Mucosa of descending colon (tissue), 3 donors: Measurements from ENCODE around the gene TMEM132E. TPM values are rescaled to one million over a fixed set of nuclear protein-coding genes. Genes with fewer than 3 reads are reported as not detected.

Source experiments
- ATAC-seq: fragments of 200-7000 bp; cut with Tn5 transposase; one replicate; pipeline ENCODE4 v1.9.1; 2020; ENCODE audit warnings: mild to moderate bottlenecking, moderate library complexity
- DNase-seq, 3 donors: peaks; one replicate each; pipeline ENCODE4 v3.0.0-alpha.2; 2020
- H3K36me3 ChIP-seq: fragments of 200-600 bp; one replicate; pipeline ENCODE4 v1.8.0; 2021; ENCODE audit warnings: low read depth, mild to moderate bottlenecking
- H3K4me1 ChIP-seq: fragments of 200-600 bp; one replicate; pipeline ENCODE4 v1.8.0; 2021; ENCODE audit warnings: low read depth, mild to moderate bottlenecking
- H3K4me3 ChIP-seq: fragments of 200-600 bp; one replicate; pipeline ENCODE4 v1.8.0; 2021; ENCODE audit warnings: mild to moderate bottlenecking
- H3K9me3 ChIP-seq: fragments of 200-600 bp; one replicate; pipeline ENCODE4 v1.8.0; 2021; ENCODE audit warnings: mild to moderate bottlenecking
- CTCF ChIP-seq: fragments of 200-600 bp; IDR thresholded peaks from one replicate; pipeline ENCODE4 v1.8.0; 2022; ENCODE audit warnings: antibody characterized with exemption, mild to moderate bottlenecking
- intact Hi-C, 2 donors: fragments of 100-400 bp; cut with DNase I in 1 of 2; cut with micrococcal nuclease in 1 of 2; formaldehyde crosslinking; loops; one replicate each; pipeline versions ENCODE4 v1.11.0 to v1.11.1; 2022; cut with DNase I, micrococcal nuclease
- total RNA-seq, 3 donors: library from RNA; stranded (reverse); fragmentation: NEBNext Ultra II Directional in 2 of 3; extraction: Animal tissue kit (Norgen Biotek cat#: 25700) in 2 of 3; gene quantifications; one replicate each; pipeline versions ENCODE4 v1.2.1 to v1.2.4, GENCODE V29; 2021 to 2023
- donor health status: DM: no; HTN: no; CAD: no; lungs with moderate emphysema.
- donor health status: DM: no; HTN: no; CAD: no.
- donor health status: DM: no; HTN: yes; CAD: no.

TMEM132E gene
- total RNA-seq, 3 donors from 2014 or later = 0.10 to 0.13 TPM; not detected in 1

- no peak overlapping the region for H3K4me3 ChIP-seq
- no peak for TF ChIP-seq CTCF
- H3K4me1 ChIP-seq = no peaks in the 10 kb centered on the region
- H3K9me3 ChIP-seq = no peaks in the 10 kb centered on the region
- no peak for DNase-seq
- intact Hi-C loops = loop anchor here (10.0 kb wide), 1 partner anchor 209 kb away; no protein-coding TSS in a partner anchor
- H3K36me3 ChIP-seq = no peaks in the 10 kb centered on the region
- ATAC-seq = no peak
Measured at GRCh38 chr17:34633351-34633750, 54.0 kb downstream of the TMEM132E start.

GRCh38 chr17:34633760-34634159 lies 54.4 kb downstream of the TMEM132E start:
- Histone ChIP-seq H3K4me1 (no peaks in the 10 kb centered on the region), H3K36me3 (no peaks in the 10 kb centered on the region), H3K9me3 (no peaks in the 10 kb centered on the region), H3K4me3 (no peak overlapping the region)
- no peak for ATAC-seq
- no peak for DNase-seq
- intact Hi-C loops = loop anchor here (10.0 kb wide), 1 partner anchor 209 kb away; no protein-coding TSS in a partner anchor
- no peak for TF ChIP-seq CTCF

- H3K36me3 ChIP-seq = no peaks in the 10 kb centered on the region
- no peak overlapping the region for H3K4me3 ChIP-seq
- H3K9me3 ChIP-seq = no peaks in the 10 kb centered on the region
- DNase-seq (no peak), ATAC-seq (peak; percentile 32)
- TF ChIP-seq CTCF = no peak
- intact Hi-C loops = loop anchor here (10.0 kb wide), 1 partner anchor 210 kb away; no protein-coding TSS in a partner anchor
- H3K4me1 ChIP-seq = no peaks in the 10 kb centered on the region
Measured at GRCh38 chr17:34634551-34635160, 55.3 kb downstream of the TMEM132E start.

- ATAC-seq (no peak), DNase-seq (no peak)
- H3K36me3 ChIP-seq = no peaks in the 10 kb centered on the region
- H3K9me3 ChIP-seq = no peaks in the 10 kb centered on the region
- H3K4me1 ChIP-seq = no peaks in the 10 kb centered on the region
- H3K4me3 ChIP-seq = no peak overlapping the region
- intact Hi-C loops = loop anchor here (10.0 kb wide), 1 partner anchor 211 kb away; no protein-coding TSS in a partner anchor
- TF ChIP-seq CTCF = no peak
Measured at GRCh38 chr17:34635876-34636275, 56.5 kb downstream of the TMEM132E start.

DNA sequence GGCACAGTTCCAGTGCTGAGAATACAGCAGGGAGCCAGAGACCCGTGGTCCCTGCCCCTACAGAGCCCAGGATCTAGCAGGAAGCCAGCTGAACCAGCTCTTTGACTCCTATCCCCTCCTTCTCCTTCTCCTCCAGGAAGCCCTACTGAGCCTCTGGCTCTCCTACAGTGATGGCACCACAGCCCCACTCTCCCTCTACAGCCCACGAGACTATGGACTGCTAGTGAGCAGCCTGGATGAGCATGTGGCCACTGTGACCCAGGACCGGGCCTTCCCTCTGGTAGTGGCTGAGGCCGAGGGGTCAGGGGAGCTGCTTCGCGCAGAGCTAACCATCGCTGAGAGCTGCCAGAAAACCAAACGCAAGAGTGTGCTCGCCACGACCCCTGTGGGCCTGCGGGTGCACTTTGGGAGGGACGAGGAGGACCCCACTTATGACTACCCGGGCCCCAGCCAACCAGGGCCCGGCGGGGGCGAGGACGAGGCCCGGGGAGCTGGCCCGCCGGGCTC lies 57.7 kb downstream of the TMEM132E start:
- intact Hi-C loops = loop anchor here (10.0 kb wide), 1 partner anchor 212 kb away; no protein-coding TSS in a partner anchor
- Histone ChIP-seq H3K9me3 (no peaks in the 10 kb centered on the region), H3K36me3 (no peaks in the 10 kb centered on the region), H3K4me1 (no peaks in the 10 kb centered on the region), H3K4me3 (no peak overlapping the region)
- no peak for ATAC-seq
- no peak for DNase-seq
- no peak for TF ChIP-seq CTCF
